ENCODE results near the gene BPIFB2. TPM values are rescaled to one million over a fixed set of nuclear protein-coding genes. Genes with fewer than 3 reads are reported as not detected.

The BPIFB2 gene
- total RNA-seq, 3 donors from 2014 or later = 0.98 to 1.0 TPM; not detected in 1

DNA sequence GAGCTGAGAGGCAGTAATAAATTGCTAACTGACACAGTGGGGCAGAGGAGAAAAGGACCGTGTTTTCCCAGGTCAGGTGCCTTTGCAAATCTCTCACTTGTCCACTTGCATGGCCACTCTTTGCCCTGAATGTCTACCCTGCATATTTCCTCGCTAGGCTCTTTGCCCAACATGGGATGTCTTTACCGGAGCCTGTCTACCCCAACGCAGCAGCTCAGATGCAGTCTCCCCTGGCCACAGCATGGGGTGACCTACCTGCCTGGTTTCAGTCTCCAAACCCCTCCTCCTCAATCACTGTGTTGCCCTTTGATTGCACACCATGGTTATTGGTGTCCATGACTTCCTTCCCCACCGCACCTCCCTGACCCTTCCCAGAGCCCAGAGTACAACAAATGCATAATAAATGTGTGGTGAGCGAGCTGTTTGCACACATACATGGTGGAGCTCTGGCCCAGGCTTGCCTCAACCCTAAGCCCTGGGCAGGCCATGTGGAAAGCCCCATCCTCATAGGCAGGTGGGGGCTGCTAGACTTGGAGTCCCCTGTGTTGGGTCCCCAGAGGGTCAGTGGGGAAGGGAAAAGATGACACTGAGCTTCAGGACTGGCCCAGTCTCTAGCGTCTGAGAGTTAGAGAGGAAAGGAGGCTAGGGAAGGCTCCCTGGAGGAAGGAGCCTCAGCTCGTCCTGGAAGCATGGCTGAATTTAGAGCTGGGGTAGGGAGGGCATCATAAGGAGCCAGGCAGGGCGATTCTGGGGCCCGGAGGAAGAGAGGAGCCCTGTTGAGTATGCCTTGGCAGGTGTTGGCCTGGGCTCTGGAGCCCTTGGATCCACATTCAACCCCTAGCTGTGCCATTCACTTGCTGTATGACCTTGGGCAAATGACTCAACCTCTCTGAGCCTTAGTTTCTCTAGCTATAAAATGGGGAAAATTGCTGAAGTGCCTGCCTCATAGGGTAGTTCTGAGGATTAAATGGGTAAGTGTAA lies 19.6 kb downstream of the BPIFB2 start:
- intact Hi-C loops (cut with DNase I; ENCODE audit: low total_unique reads) = no loop called here
- no peak for TF ChIP-seq POLR2A (IDR thresholded peaks at IDR 0.05)
- TF ChIP-seq, protein P1, sequence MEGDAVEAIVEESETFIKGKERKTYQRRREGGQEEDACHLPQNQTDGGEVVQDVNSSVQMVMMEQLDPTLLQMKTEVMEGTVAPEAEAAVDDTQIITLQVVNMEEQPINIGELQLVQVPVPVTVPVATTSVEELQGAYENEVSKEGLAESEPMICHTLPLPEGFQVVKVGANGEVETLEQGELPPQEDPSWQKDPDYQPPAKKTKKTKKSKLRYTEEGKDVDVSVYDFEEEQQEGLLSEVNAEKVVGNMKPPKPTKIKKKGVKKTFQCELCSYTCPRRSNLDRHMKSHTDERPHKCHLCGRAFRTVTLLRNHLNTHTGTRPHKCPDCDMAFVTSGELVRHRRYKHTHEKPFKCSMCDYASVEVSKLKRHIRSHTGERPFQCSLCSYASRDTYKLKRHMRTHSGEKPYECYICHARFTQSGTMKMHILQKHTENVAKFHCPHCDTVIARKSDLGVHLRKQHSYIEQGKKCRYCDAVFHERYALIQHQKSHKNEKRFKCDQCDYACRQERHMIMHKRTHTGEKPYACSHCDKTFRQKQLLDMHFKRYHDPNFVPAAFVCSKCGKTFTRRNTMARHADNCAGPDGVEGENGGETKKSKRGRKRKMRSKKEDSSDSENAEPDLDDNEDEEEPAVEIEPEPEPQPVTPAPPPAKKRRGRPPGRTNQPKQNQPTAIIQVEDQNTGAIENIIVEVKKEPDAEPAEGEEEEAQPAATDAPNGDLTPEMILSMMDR (IDR thresholded peaks at IDR 0.05) = no peak
- TF ChIP-seq POLR2AphosphoS5 (IDR thresholded peaks at IDR 0.05) = no peak

DNA sequence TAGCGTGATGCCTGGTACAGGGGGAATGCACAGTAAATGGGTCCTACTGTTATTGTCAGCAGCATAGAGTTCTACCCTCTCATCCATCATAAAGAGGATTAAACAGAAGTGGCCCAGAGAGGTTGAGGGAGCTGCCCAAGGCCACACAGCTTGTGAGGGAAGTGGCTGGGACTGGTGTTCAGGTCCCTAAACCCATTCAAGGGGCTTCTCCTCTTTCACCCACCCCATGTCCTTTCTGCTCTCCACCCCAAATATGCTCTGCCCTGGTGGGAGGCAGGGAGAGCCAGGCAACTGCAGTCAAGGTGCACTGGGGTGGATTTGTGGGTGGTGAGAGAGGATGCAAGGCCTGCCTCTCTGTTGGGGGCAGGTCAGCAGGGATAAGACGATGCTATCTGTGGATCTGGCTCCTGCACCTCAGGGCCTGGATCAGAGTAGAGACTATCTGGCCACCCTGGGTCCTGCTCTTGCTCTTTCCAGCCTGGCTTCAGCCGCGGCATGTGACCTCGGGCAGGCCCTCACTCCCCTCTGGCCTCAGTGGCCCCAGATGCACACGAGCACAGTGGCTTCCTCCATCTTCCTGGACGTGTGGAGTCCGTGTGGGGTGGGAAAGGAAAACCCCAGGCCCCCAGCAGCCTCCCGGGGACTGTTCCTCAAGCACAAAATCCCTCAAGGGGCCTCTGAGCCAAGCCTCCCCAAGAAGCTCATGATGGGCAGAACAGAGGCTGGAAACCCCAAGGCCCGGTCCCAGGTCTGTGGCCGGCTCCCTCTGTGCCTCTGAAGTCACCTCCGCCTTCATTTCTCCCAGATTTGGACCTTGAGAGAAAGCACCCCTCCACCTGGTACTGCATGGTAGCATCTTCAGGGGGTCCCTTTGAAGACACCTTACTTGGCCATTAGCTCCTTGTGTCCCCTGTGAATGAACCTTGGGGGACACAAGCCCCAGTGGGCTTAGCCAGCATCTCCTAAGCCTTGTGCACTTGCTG lies 20.6 kb downstream of the BPIFB2 start:
- intact Hi-C loops (cut with DNase I; ENCODE audit: low total_unique reads) = no loop called here
- H3K27me3 ChIP-seq = peaks cover 0 to 3% of the 10 kb centered on the region in 2 donors
- TF ChIP-seq POLR2A (IDR thresholded peaks at IDR 0.05) = no peak
- TF ChIP-seq, protein P1 (IDR thresholded peaks at IDR 0.05) = no peak
- H3K9me3 ChIP-seq = peaks cover 0 to 4% of the 10 kb centered on the region in 2 donors
- no peaks in the 10 kb centered on the region for H3K4me1 ChIP-seq
- H3K36me3 ChIP-seq = no peaks in the 10 kb centered on the region
- DNase-seq (ENCODE audit: low spot score in 2 of 2) = no peak
- H3K27ac ChIP-seq = no peak overlapping the region
- H3K4me3 ChIP-seq = no peak overlapping the region

More for the DNA sequence above, 19.6 kb downstream of the BPIFB2 start:
- peaks cover 0 to 3% of the 10 kb centered on the region in 2 donors for H3K27me3 ChIP-seq
- H3K36me3 ChIP-seq = no peaks in the 10 kb centered on the region
- no peaks in the 10 kb centered on the region for H3K4me1 ChIP-seq
- H3K4me3 ChIP-seq = no peak overlapping the region
- H3K9me3 ChIP-seq = no peaks in the 10 kb centered on the region
- no peak overlapping the region for H3K27ac ChIP-seq
- no peak for DNase-seq (ENCODE audit: low spot score in 2 of 2)

DNA sequence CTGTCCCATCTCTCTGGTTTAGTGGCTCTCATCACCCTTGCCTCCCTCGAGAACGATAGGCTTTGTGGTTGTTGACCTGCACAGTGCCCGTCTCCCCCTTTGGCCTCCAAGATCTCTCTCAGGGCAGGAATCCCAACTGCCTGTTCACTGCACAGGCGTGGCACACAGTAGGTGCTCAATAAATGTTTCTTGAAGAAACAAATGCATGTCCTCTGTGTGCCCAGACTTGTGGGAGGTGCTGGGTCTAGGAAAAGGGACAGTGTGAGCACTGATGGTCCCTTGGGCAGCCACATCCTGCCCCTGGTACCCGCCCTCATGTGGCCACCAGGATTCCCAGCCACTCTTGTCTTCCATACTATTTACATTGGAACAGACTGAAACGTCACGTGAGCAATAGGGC lies 21.4 kb downstream of the BPIFB2 start:
- H3K36me3 ChIP-seq = no peaks in the 10 kb centered on the region
- intact Hi-C loops (cut with DNase I; ENCODE audit: low total_unique reads) = no loop called here
- H3K9me3 ChIP-seq = peaks cover 0 to 9% of the 10 kb centered on the region in 2 donors
- DNase-seq (ENCODE audit: low spot score in 2 of 2) = no peak
- no peak overlapping the region for H3K4me3 ChIP-seq
- H3K4me1 ChIP-seq = no peaks in the 10 kb centered on the region
- H3K27me3 ChIP-seq = peaks cover 0 to 3% of the 10 kb centered on the region in 2 donors
- H3K27ac ChIP-seq = no peak overlapping the region
- TF ChIP-seq, protein P1 (IDR thresholded peaks at IDR 0.05) = no peak
- no peak for TF ChIP-seq POLR2A (IDR thresholded peaks at IDR 0.05)
- no peak for TF ChIP-seq POLR2AphosphoS5 (IDR thresholded peaks at IDR 0.05)

DNA sequence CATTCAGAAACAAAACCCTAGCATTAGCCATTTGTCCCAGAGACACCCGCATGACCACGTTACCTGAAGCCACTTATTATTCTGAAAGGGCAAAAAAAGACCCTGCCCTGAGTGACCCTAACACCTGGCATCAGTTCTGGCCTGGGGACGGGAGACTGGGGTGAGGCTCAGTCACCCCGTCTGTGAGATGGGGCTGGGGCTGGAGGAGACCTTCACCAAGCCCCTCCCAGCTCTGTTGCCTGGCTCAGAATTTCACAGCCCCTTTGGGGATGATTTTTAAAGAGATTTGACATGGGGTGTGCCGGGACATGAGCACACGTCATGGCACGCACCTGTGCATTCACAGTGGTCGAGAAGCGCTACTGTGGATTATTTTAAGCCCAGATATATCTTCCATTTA lies 22.6 kb downstream of the BPIFB2 start:
- no peak for DNase-seq (ENCODE audit: low spot score in 2 of 2)
- H3K27me3 ChIP-seq = peaks cover 0 to 3% of the 10 kb centered on the region in 2 donors
- no peak overlapping the region for H3K4me3 ChIP-seq
- TF ChIP-seq, protein P1 (IDR thresholded peaks at IDR 0.05) = no peak
- TF ChIP-seq POLR2AphosphoS5 (IDR thresholded peaks at IDR 0.05) (no peak), POLR2A (IDR thresholded peaks at IDR 0.05) (no peak)
- H3K27ac ChIP-seq = no peak overlapping the region
- no peaks in the 10 kb centered on the region for H3K36me3 ChIP-seq
- H3K4me1 ChIP-seq = no peaks in the 10 kb centered on the region
- peaks cover 0 to 9% of the 10 kb centered on the region in 2 donors for H3K9me3 ChIP-seq
- intact Hi-C loops (cut with DNase I; ENCODE audit: low total_unique reads) = no loop called here
